ENCODE results near the gene LAMP1. TPM values are rescaled to one million over a fixed set of nuclear protein-coding genes. Genes with fewer than 3 reads are reported as not detected.
"Not testable (repeated sequence)": the region's sequence is repeated elsewhere in the genome, so short reads cannot be mapped to it uniquely, and the experiment has no call there.

LAMP1 gene
- total and polyA plus RNA-seq, 2 donors: 75.2 to 158 TPM

DNA sequence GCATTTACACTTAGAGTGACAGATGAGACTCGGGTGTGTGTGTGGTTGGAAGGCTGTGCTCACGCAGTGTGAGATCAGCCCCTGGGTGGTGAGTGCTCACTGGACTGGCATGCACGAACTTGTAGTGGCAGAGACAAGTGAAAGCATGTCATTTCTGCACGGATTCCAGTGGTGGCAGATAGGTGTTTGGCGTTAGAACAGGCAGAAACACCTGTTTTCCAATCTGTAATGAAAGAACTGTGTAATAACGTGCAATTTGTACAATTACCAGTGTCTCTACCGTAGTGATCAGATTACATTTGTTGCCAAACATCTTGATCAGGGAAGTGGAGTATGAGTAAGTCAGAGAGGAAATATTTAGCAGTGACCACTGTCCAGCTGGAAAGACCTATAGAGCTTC, 8.2 kb downstream of the LAMP1 start:
- Histone ChIP-seq H3K27ac (ENCODE audit: low read depth) (no peak overlapping the region), H3K4me1 (ENCODE audit: insufficient read depth) (no peaks in the 10 kb centered on the region), H3K36me3 (ENCODE audit: insufficient read depth) (no peaks in the 10 kb centered on the region), H3K4me3 (ENCODE audit: low read depth, low read length) (no peak overlapping the region)
- WGBS: 64% methylated on average over 7 of the region's 7 CpGs
- no peak for DNase-seq (ENCODE audit: extremely low spot score)

DNA sequence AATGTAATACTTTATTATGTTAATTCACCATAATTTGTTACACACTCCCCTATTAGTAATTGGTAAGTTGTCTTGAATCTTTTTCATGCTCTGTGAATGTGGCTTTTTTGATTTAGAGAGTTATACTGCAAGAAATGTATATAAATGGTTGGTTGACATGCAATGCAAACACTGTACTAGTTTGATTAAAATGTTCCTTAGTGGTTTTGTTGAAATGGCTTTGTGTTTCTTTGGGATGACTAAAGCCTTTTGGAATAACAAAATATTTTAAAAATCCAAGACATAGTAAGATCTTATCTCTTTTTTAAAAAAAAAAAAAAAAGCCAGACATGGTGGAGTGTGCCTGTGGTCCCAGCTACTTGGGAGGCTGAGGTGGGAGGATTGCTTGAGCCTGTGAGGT, 10.5 kb downstream of the LAMP1 start:
- Histone ChIP-seq H3K27ac (ENCODE audit: low read depth) (no peak overlapping the region), H3K4me1 (ENCODE audit: insufficient read depth) (no peaks in the 10 kb centered on the region), H3K4me3 (ENCODE audit: low read depth, low read length) (no peak overlapping the region), H3K36me3 (ENCODE audit: insufficient read depth) (no peaks in the 10 kb centered on the region)
- no peak for DNase-seq (ENCODE audit: extremely low spot score)

DNA sequence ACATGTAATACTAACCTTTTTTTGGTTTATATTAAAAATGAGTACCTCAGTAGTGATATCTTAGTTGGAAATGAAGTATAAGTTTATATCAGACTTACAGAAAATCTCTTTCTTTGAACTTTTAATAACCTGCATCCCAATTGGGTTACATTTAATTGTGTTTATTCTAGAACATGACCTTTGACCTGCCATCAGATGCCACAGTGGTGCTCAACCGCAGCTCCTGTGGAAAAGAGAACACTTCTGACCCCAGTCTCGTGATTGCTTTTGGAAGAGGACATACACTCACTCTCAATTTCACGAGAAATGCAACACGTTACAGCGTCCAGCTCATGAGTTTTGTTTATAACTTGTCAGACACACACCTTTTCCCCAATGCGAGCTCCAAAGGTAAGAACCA, 12.4 kb downstream of the LAMP1 start:
- Histone ChIP-seq H3K27ac (ENCODE audit: low read depth) (no peak overlapping the region), H3K36me3 (ENCODE audit: insufficient read depth) (no peaks in the 10 kb centered on the region), H3K4me1 (ENCODE audit: insufficient read depth) (no peaks in the 10 kb centered on the region), H3K4me3 (ENCODE audit: low read depth, low read length) (no peak overlapping the region)
- WGBS: 85% methylated on average over 6 of the region's 6 CpGs
- DNase-seq (ENCODE audit: extremely low spot score): no peak

DNA sequence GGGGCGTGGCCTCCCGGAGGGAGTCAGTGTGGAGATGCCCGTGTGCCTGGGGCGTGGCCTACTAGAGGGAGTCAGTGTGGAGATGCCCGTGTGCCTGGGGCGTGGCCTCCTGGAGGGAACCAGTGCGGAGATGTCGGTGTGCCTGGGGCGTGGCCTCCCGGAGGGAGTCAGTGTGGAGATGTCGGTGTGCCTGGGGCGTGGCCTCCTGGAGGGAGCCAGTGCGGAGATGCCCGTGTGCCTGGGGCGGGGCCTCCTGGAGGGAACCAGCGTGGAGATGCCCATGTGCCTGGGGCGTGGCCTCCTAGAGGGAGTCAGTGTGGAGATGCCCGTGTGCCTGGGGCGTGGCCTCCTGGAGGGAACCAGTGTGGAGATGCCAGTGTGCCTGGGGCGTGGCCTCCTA, 17.1 kb downstream of the LAMP1 start:
- H3K27ac ChIP-seq (ENCODE audit: low read depth); H3K4me1 ChIP-seq (ENCODE audit: insufficient read depth); H3K4me3 ChIP-seq (ENCODE audit: low read depth, low read length); DNase-seq (ENCODE audit: extremely low spot score); H3K36me3 ChIP-seq (ENCODE audit: insufficient read depth): not testable (repeated sequence)
- WGBS: 96% methylated on average over 20 of the region's 20 CpGs

DNA sequence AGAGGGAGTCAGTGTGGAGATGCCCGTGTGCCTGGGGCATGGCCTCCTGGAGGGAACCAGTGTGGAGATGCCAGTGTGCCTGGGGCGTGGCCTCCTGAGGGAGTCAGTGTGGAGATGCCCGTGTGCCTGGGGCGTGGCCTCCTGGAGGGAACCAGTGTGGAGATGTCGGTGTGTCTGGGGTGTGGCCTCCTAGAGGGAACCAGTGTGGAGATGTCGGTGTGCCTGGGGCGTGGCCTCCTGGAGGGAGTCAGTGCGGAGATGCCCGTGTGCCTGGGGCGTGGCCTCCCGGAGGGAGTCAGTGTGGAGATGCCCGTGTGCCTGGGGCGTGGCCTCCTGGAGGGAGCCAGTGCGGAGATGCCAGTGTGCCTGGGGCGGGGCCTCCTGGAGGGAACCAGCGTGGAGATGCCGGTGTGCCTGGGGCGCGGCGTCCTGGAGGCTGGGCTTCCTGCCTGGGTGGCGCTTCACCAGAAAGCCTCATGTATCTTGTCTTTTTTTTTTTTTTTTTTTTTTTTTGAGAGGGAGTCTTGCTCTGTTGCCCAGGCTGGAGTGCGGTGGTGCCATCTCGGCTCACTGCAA, 17.9 kb downstream of the LAMP1 start:
- not testable (repeated sequence) for H3K27ac ChIP-seq (ENCODE audit: low read depth); H3K4me1 ChIP-seq (ENCODE audit: insufficient read depth); DNase-seq (ENCODE audit: extremely low spot score); H3K36me3 ChIP-seq (ENCODE audit: insufficient read depth); H3K4me3 ChIP-seq (ENCODE audit: low read depth, low read length)
- WGBS: 94% methylated on average over 23 of the region's 23 CpGs

DNA sequence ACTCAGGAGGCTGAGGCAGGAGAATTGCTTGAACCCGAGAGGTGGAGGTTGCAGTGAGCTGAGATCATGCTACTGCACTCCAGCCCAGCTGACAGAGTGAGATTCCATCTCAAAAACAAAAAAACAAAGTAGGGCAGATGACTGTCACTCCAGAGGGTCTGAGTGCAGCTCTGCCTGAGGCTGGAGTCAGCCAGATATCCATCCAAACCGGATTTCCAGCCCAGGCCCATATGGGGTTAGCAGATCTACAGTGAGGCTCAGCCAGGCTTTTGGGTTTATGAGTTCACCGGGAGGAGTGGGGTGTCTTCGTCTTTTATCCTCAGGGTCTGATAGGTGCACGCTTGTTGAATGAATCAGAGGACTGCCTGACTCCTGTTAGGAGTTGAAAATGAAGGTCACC, 19.0 kb downstream of the LAMP1 start:
- DNase-seq (ENCODE audit: extremely low spot score): no peak
- WGBS: 85% methylated on average over 5 of the region's 5 CpGs
- Histone ChIP-seq H3K4me1 (ENCODE audit: insufficient read depth) (no peaks in the 10 kb centered on the region), H3K36me3 (ENCODE audit: insufficient read depth) (peaks cover 3% of the 10 kb centered on the region), H3K4me3 (ENCODE audit: low read depth, low read length) (no peak overlapping the region), H3K27ac (ENCODE audit: low read depth) (no peak overlapping the region)

DNA sequence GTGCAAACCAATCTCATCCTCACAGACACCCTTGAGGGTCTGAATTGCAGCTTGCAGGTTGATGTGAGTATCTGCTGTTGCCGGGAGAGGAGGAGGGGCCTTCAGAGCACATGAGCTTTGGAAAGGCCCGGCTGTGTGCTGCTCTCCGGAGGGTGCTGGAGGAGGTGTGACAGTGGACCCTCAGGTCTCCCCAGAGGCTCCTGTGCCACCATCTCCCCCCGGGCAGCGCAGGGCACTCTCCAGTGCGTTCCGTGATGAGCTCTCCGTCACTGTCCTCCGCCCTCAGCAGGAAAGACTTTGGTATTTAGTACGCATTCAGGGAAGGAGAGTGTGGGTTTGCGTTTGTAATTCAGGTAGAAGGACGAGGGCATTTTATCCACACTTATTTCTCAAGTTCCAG, 20.0 kb downstream of the LAMP1 start:
- DNase-seq (ENCODE audit: extremely low spot score): no peak
- Histone ChIP-seq H3K4me1 (ENCODE audit: insufficient read depth) (no peaks in the 10 kb centered on the region), H3K4me3 (ENCODE audit: low read depth, low read length) (no peak overlapping the region), H3K36me3 (ENCODE audit: insufficient read depth) (peaks cover 4% of the 10 kb centered on the region), H3K27ac (ENCODE audit: low read depth) (no peak overlapping the region)
- WGBS: 86% methylated on average over 12 of the region's 12 CpGs

DNA sequence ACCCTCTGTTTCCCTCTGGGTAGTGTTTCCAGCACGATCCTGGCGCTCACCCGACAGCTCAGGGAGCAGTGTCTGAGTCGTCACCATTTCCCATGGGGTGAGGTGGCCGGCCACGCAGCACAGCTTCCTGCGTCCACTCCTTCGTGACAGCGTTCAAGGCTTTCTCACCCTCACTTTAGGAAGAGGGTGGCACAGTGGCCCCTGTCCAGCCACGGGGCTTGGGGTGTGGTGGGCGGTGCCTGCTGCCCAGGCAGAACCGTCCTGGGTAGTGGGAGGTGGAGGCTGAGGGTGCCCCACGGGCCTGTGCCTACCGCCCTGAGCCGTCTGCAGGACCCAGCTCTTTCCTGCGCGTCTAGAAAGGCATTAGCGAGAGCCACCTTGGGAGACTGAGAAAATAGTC, 21.9 kb downstream of the LAMP1 start:
- H3K4me3 ChIP-seq (ENCODE audit: low read depth, low read length): no peak overlapping the region
- whole genome bisulfite sequencing: 93% methylated on average over 18 of the region's 18 CpGs
- peaks cover 4% of the 10 kb centered on the region for H3K36me3 ChIP-seq (ENCODE audit: insufficient read depth)
- H3K4me1 ChIP-seq (ENCODE audit: insufficient read depth): no peaks in the 10 kb centered on the region
- H3K27ac ChIP-seq (ENCODE audit: low read depth): no peak overlapping the region
- no peak for DNase-seq (ENCODE audit: extremely low spot score)

DNA sequence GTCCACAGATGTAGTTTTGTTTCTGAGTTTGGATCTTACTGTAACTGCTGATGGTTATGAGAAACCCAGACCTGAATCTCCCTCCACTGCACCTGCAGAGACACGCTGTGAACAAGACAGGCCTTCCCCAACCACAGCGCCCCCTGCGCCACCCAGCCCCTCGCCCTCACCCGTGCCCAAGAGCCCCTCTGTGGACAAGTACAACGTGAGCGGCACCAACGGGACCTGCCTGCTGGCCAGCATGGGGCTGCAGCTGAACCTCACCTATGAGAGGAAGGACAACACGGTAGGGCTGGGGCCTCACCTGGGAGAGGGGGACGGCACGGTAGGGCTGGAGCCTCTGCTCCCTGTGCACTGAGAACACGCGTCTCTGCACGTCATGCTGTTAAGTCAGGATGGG, 22.3 kb downstream of the LAMP1 start:
- Histone ChIP-seq H3K27ac (ENCODE audit: low read depth) (no peak overlapping the region), H3K4me3 (ENCODE audit: low read depth, low read length) (no peak overlapping the region), H3K36me3 (ENCODE audit: insufficient read depth) (peaks cover 4% of the 10 kb centered on the region), H3K4me1 (ENCODE audit: insufficient read depth) (no peaks in the 10 kb centered on the region)
- DNase-seq (ENCODE audit: extremely low spot score): no peak
- 95% methylated on average over 14 of the region's 14 CpGs for WGBS

DNA sequence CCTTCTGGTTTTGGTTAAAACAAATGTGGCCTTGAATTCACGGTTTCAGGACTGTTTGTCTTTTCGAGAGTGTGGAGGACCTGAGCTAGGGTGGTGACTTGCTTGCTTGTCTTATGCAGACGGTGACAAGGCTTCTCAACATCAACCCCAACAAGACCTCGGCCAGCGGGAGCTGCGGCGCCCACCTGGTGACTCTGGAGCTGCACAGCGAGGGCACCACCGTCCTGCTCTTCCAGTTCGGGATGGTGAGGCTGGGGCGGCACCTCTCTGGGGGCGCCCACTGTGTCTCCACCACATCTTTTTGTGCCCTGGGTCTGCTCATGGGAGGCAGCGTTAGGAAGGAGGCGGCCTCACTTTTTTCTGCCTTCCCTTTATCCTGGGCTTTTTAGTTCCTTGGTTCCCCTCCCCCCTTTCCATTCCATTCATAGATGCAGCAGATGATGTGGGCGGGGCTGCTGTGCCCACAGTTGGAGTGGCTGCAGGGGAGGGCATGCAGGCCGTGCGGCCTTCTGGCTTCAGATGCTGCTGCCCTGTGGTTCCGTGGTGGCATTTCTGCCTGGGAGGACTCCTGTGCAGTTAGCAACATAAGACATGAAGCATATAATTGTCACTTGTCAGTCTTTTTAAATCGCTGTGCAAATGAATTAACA, 23.3 kb downstream of the LAMP1 start:
- Histone ChIP-seq H3K4me1 (ENCODE audit: insufficient read depth) (no peaks in the 10 kb centered on the region), H3K4me3 (ENCODE audit: low read depth, low read length) (no peak overlapping the region), H3K27ac (ENCODE audit: low read depth) (no peak overlapping the region), H3K36me3 (ENCODE audit: insufficient read depth) (peaks cover 4% of the 10 kb centered on the region)
- 94% methylated on average over 19 of the region's 19 CpGs for WGBS
- DNase-seq (ENCODE audit: extremely low spot score): no peak

DNA sequence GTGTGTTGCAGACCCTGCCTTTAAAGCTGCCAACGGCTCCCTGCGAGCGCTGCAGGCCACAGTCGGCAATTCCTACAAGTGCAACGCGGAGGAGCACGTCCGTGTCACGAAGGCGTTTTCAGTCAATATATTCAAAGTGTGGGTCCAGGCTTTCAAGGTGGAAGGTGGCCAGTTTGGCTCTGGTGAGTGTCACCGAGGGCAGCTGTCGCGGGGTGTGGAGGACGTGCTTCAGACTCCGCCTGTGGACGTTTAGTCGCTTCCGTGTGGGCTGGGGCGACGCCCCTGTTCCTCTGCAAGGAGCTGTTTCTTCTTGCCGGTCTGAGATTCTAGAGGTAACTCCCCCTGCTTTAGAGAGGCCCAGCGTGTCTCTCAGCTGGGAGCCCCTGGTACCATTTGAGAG, 24.5 kb downstream of the LAMP1 start:
- WGBS: 81% methylated on average over 22 of the region's 22 CpGs
- peaks cover 4% of the 10 kb centered on the region for H3K36me3 ChIP-seq (ENCODE audit: insufficient read depth)
- no peak overlapping the region for H3K4me3 ChIP-seq (ENCODE audit: low read depth, low read length)
- DNase-seq (ENCODE audit: extremely low spot score): no peak
- no peaks in the 10 kb centered on the region for H3K4me1 ChIP-seq (ENCODE audit: insufficient read depth)
- no peak overlapping the region for H3K27ac ChIP-seq (ENCODE audit: low read depth)

DNA sequence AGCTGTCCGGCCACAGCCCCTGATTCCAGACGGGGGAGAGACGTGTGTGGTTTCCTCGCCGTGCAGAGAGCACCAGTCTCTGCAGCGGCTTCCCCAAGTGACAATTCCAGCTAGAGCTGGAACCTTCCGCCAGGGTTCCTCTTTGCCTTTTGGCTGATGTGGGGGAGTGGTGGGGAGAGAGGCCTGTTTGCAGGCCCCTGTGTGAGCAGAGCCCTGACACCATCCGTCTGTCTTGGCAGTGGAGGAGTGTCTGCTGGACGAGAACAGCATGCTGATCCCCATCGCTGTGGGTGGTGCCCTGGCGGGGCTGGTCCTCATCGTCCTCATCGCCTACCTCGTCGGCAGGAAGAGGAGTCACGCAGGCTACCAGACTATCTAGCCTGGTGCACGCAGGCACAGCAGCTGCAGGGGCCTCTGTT, 25.0 kb downstream of the LAMP1 start:
- no peak for DNase-seq (ENCODE audit: extremely low spot score)
- 76% methylated on average over 17 of the region's 17 CpGs for WGBS

DNA sequence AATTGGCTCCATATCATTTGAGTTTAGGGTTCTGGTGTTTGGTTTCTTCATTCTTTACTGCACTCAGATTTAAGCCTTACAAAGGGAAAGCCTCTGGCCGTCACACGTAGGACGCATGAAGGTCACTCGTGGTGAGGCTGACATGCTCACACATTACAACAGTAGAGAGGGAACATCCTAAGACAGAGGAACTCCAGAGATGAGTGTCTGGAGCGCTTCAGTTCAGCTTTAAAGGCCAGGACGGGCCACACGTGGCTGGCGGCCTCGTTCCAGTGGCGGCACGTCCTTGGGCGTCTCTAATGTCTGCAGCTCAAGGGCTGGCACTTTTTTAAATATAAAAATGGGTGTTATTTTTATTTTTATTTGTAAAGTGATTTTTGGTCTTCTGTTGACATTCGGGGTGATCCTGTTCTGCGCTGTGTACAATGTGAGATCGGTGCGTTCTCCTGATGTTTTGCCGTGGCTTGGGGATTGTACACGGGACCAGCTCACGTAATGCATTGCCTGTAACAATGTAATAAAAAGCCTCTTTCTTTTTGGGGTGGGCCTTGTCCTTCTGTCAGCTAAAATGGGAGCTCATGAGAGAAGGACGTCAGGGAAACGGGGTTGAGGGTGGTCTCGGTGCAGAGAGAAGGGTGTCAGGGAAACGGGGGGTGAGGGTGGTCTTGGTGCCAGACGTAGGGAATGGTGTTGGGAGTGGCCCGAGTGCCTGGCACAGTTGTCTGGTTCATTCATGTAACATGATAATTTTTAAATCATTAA, 26.0 kb downstream of the LAMP1 start:
- H3K4me3 ChIP-seq (ENCODE audit: low read depth, low read length): no peak overlapping the region
- no peaks in the 10 kb centered on the region for H3K4me1 ChIP-seq (ENCODE audit: insufficient read depth)
- peaks cover 4% of the 10 kb centered on the region for H3K36me3 ChIP-seq (ENCODE audit: insufficient read depth)
- no peak overlapping the region for H3K27ac ChIP-seq (ENCODE audit: low read depth)
- WGBS: 96% methylated on average over 25 of the region's 25 CpGs
- DNase-seq (ENCODE audit: extremely low spot score): no peak

More for the DNA sequence above, 25.0 kb downstream of the LAMP1 start:
- H3K4me3 ChIP-seq (ENCODE audit: low read depth, low read length): no peak overlapping the region
- no peak overlapping the region for H3K27ac ChIP-seq (ENCODE audit: low read depth)
- peaks cover 4% of the 10 kb centered on the region for H3K36me3 ChIP-seq (ENCODE audit: insufficient read depth)
- no peaks in the 10 kb centered on the region for H3K4me1 ChIP-seq (ENCODE audit: insufficient read depth)

DNA sequence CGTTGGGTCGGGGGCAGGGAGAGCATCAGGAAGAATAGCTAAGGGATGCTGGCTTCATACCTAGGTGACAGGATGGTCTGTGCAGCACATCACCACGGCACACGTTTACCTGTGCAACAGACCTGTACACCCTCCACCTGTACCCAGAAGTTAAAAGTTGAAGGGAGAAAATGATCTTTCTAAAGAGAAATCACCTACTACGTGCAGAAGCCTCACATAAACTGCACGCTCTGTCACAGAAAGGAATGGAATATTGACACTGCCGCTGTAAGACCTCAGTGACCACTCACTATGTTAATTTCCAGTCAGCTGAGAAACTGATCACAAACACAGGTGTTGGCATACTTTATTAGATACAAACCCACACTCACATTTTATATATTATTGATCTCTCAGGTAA, 26.8 kb downstream of the LAMP1 start:
- DNase-seq (ENCODE audit: extremely low spot score): no peak
- WGBS: 94% methylated on average over 7 of the region's 7 CpGs
- Histone ChIP-seq H3K36me3 (ENCODE audit: insufficient read depth) (peaks cover 4% of the 10 kb centered on the region), H3K4me1 (ENCODE audit: insufficient read depth) (no peaks in the 10 kb centered on the region), H3K27ac (ENCODE audit: low read depth) (no peak overlapping the region), H3K4me3 (ENCODE audit: low read depth, low read length) (no peak overlapping the region)
